Left renal cortex interstitium (tissue), 4 donors: Measurements from ENCODE around the gene ABR. TPM values are rescaled to one million over a fixed set of nuclear protein-coding genes. Genes with fewer than 3 reads are reported as not detected.

Experiments used
- DNase-seq, 4 donors: peaks; one replicate each; pipeline ENCODE4 v3.0.0-alpha.2; 2013; ENCODE audit warnings: low read depth in 4 of 4, low spot score in 2 of 4, missing footprints in 1 of 4
- polyA plus RNA-seq, 4 donors: library from polyadenylated mRNA; unstranded; fragments of 120-200 nt; gene quantifications; one replicate each; pipeline ENCODE4 v1.2.1, GENCODE V29; 2013; ENCODE audit not compliant: insufficient read length in 4 of 4

Gene ABR
- 10 to 100 TPM; 45.4 to 63.7 (median 53.3) TPM for polyA plus RNA-seq

DNA sequence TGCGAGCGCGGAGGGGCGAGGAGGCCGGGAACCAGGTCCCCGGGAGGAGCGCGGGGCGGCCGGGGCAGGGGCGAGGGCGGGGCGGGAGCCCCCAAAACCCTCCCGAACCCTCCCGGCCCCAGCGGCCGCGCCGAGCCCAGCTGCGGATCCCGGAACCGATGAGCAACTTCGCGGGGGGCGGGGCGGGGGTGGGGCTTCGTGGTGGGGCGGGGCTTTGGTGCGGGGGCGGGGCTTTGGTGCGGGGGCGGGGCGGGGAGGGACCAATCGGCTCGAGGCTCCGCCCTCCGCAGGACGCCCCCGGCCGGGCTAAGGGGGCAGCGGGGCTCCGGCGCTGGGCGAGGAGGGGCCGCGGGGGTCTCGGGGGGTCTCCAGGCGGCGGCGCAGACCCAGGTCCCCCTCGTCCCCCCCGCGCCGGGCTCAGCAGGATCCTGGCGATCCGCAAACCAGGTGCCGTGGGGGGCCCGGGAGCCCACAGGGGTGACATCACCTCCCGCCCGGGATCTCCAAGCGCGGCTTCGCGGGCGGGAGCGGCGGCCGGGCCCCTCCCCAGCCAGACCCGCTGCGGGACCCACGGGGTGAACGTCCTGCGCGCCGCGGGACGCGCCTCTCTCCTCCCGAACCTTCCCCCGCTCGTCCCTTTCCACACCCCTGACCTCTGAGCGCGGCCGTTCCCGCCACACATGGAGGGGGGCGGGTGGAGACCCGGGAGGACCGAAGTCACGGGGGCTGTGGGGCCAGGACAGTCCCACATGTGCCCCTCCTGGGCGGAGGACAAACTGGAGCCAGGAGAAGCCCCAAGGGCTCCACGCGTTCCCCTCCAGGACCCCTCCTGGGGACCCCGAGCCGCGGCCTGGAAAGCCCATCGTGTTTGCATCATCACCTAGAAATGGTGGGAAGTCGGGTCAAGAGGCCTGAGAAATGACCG lies at the start of gene ABR:
Gene ABR, minus strand, starts transcription at position 164 of the 925 bp plus-strand sequence. CDS start 254 bp downstream, outside the sequence.
- no peak for DNase-seq

GRCh38 chr17:1229349-1229899 lies 49.6 kb upstream of the ABR start:
- no peak for DNase-seq

DNA sequence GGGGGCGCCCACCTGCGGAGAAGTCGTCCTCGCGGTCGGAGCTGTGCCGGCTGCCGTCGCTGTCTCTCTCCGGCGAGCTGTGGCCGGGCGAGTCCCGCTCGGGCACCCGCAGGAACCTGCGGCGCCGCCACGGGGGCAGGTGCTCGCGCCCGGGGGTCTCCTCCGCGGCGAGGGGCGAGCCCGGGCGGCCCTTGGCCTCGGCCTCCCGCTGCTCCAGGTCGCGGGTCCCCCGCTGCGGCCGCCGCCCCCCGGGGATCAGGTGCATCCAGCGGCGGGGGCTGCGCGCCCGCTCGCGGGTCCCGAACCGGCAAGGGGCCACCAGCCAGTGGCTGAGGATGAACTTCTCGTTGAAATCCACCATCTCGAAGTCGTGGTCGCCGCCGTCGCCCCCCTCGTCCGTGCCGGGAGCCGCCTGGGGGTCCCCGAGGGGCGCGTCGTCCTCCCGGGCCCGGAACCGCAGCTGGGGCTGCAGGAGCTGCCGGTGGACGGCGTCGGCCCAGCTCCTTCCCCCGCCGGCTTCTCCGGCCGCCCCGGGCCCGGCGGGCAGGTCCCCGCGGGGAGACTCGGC lies 49.1 kb upstream of the ABR start:
- no peak for DNase-seq

GRCh38 chr17:1227917-1228780 lies 48.4 kb upstream of the ABR start:
- DNase-seq, result no peak

DNA sequence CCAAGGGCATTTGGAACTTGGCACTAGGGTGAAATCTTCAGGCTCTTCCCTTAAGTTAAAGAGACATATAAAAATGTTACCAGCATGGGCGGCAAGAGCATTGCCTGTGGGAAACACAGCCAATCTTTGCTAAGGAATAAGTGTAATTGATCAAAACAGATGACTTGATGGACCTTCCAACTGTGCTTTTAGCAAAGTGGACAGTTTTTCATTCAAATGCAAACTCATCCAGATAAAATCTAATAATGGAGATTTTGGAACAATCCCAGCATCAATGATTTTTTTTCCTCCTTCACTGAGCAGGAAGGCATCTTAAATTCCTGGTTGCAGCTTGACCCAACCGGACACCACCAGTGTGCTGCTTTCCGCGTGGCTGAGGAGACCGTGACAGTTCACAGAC lies 47.6 kb upstream of the ABR start:
- DNase-seq, result no peak

DNA sequence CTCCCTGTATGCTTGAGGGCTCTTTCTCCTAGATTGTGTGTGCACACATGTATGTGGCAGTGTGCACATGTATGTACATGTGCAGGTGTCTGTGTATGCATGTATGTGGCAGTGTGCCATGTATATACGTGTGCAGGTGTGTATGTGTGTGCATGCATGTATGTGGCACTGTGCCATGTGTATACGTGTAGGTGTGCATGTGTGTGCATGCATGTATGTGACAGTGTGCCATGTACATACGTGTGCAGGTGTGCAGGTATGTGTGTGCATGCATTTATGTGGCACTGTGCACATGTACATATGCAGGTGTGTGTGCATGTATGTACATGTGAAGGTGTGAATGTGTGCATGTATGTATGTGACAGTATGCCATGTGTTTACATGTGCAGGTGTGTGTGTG lies 46.5 kb upstream of the ABR start:
- DNase-seq, result no peak

- DNase-seq, result no peak
Observed at GRCh38 chr17:1224330-1224729, 44.5 kb upstream of the ABR start.

GRCh38 chr17:1223662-1224061 lies 43.9 kb upstream of the ABR start:
- DNase-seq, result no peak

DNA sequence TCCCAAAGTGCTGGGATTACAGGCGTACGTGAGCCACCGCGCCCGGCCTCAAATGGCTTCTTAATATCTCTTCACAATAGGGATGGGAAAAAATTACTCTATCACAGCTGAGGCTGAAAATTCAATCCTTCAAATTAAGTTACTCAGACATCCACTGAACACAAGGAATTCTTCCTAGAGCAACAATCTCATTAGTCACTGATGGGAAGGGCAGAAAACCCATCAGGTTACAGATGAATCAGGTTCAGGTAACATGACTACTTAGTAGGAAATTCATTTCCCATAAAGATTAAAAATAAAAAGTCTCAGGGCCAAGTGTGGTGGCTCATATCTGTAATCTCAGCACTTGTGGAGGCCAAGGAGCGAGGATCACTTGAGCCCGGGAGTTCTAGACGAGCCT lies 42.5 kb upstream of the ABR start:
- no peak for DNase-seq

DNA sequence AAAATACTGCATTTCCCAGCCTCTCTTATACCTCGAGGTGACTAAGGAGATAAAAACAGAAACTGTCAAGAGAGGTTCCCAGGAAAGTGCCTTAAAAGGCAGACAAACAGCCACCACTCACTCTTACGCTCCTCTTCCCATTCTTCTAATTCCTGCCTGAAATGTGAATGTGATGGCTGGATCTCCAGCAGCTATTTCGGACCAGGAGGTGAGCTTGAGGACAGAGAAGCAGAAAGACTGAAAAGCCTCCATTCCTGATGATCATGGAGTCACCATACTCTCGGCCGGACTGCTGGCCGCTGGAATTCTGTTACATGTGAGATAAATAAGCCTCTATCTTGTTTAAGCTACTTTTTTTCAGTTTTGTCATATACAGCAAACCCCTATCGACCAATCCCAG lies 41.4 kb upstream of the ABR start:
- DNase-seq, result no peak

- no peak for DNase-seq
Observed at GRCh38 chr17:1220346-1220745, 40.6 kb upstream of the ABR start.

DNA sequence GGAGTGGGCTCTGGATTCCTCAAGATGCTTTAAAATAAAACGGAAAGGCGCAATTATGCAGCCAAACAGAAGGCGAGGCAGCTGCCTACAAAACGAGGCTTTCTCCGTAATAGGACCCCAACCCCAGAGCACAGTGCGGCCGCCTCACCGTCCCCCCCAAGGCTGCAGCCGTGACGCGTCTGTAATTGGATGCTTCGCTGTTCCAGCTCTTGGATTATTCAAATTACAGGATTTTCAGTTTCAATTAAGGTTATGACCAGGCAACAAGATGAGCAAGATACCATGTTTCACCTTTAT lies 37.3 kb upstream of the ABR start:
- DNase-seq, result no peak

DNA sequence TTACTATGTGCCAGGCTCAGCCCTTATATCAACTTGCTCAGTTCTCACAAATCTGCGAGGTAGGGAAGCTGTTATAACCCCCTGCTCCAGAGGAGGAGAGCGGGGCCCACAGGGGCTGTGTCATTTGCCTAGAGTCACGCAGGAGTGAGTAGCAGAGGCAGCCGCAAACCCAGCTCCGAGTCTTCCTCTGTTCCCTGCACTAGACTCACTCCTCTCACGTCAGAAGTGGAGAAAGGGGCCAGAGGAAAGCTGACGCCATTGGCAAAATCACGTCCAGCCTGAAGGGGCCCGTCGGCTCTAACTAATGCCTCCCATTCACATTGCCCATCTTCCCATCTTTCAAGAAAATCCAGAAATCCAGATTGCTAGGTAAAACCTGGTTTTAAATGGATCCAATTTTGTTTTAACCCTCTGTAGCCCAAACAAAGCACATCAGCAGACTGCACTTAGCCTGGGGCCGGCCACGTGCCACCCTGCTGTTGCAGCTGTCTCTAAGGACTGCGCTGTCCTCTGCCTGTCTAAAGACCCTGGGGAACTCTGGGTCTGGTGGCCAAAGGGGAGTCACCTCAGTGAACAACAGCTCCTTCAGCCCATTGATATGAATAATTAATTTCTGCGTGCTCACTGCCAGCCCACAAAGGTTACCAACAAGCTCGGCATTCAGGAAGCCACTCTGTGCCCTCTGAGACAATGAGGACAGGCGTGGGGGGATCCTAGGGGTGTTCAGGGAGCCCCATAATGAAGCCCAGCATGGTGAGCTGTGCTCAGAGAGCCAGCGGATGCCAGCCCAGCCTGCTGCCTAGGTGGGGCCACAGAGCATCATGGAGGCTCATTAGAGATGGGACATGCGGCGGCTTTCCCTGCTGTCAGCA lies 36.7 kb upstream of the ABR start:
- DNase-seq, result no peak

DNA sequence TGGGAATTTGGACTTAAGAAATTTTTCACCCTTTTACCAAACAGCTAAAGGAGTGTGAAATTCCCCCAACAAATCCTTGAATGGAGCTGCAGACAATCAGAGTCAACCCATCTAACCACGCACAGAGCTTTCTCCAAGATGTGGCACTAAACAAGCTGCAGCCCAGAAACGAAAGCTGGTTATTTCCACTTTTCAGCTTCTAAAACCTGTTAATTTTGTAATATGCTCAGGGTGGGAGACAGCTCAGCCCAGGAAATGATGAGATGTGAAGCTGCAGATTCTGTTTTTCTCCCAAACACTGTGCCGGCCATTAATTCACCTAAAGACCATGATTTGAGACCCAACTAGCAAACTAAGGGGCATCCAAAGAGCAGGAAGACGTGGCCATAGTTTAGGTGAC lies 33.2 kb upstream of the ABR start:
- no peak for DNase-seq

GRCh38 chr17:1211287-1211686 lies 31.5 kb upstream of the ABR start:
- DNase-seq, result no peak

- DNase-seq, result no peak
Observed at GRCh38 chr17:1208966-1209365, 29.2 kb upstream of the ABR start.

DNA sequence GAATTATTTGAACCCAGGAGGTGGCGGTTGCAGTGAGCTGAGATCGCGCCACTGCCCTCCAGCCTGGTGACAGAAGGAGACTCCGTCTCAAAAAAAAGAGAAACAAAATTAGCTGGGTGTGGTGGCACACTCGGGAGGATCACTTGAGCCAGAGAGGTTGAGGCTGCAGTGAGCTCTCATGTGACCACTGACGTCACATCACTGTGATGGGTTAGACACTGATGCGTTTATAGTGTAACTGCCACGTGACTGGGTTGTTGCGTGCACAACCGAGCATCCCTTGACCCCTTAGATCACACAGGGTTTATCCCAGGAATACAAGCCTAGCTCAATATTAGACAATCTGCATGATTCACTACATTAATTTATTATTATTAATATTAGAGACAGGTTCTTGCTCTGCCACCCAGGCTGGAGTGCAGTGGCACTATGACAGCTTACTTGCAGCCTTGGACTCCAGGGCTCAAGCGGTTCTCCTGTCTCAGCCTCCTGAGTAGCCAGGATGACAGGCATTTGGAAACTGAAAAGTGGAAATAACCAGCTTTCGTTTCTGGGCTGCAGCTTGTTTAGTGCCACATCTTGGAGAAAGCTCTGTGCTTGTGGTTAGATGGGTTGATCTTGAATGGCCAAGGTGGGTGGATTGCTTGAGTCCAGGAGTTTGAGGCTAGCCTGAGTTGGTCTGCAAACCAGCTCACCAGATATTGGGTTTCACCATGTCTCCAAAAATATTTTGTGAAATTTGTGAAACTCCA lies 26.4 kb upstream of the ABR start:
- no peak for DNase-seq

- no peak for DNase-seq
Observed at GRCh38 chr17:1203967-1204291, 24.1 kb upstream of the ABR start.

GRCh38 chr17:1203111-1203966 lies 23.6 kb upstream of the ABR start:
- no peak for DNase-seq
